GM19463 (cell line): ENCODE data around the gene DVL3.
A peak's percentile ranks its signal among the peaks of the same experiment; 100 is the strongest.
"Not testable (repeated sequence)": the region's sequence is repeated elsewhere in the genome, so short reads cannot be mapped to it uniquely, and the experiment has no call there.

Experiments
- ATAC-seq: cut with Tn5 transposase; IDR thresholded peaks from one replicate; pipeline ENCODE4 v1.9.1; 2021; ENCODE audit warnings: mild to moderate bottlenecking, moderate library complexity; ENCODE audit not compliant: unreplicated experiment

Gene DVL3

DNA sequence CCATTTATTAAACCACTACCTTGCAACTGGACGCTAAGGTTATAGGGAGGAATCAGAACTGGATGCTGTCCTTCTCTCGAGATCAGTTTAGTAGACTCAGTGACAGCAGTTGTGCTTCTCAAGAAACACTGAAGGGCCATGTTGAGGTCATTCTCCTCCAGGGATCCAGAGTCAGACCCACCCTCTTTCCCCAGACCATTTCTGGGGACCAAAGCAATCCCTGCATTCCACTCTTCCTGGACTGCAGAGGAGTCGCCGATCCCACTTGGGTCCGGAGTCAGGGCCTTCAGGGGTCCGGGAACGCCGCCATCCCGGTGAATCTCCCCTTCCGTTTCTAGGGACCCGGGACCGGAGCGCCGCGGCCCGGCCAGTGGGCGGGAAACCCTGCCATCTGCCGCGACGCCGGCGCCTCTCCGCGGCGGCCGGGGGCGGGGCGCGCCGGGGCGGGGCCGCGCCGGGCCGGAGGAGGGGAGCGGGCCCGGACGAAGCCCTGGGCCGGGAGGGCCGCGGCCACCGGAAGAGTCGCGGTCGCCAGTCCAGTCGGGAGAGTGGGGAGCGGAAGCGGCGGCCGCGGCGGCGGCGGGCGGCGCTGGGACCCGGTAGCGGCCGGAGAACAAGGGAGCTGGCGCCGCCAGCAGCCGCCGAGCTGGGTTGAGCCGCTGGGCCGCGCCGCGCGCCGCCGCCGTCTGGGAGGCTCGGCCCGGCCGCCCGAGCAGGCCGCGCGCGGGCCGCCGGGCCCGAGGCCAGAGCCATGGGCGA, at the start of gene DVL3:
DVL3 (plus strand) TSS at position 493 of the 759 bp plus-strand sequence; CDS start at position 752, 259 bp downstream.
- ATAC-seq = peak; percentile 85

DNA sequence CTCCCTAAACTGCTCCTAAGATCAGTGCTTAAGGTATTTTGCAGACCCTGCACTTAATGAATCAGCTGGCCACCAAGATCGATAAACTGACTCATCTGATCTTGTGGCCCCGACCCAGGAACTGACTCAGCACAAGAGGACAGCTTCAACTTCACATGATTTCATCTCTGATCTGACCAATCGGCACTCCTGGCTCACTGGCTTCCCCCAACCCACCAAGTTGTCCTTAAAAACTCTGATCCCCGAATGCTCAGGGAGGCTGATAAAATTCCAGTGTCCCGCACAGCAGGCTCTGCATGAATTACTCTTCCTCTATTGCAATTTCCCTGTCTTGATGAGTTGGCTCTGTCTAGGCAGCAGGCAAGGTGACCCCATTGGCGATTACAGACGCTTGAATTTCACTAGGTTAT, 44.9 kb upstream of the DVL3 start:
- no peak for ATAC-seq

DNA sequence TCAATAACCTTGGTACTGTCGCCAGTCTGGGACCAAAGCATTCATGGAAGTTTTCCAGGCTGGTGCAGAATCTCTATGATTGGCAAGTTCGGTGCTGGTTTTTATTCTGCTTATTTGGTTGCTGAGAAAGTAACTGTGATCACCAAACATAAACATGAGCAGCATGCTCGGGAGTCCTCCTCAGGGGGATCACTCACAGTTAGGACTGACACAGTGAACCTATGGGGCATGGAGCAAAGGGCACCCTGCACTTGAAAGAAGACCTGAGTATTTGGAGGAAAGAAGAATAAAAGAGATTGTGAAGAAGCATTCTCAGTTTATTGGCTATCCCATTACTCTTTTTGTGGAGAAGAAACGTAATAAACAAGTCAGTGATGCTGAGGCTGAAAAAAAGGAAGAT, 39.2 kb upstream of the DVL3 start:
- no peak for ATAC-seq

DNA sequence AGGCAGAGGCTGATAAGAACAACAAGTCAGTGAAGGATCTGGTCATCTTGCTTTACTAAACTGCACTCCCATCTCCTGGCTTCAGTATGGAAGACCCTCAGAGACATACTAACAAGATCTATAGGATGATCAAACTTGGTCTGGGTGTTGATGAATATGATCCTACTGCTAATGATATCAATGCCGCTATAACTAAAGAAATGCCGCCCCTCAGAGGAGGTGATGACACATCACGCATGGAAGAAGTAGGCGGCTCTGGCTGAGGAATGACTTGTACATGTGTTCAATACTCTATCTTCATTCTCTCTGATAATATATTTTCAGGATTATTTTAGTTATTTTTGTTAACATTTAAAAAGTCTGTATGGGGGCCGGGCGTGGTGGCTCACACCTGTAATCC, 37.5 kb upstream of the DVL3 start:
- ATAC-seq = no peak

DNA sequence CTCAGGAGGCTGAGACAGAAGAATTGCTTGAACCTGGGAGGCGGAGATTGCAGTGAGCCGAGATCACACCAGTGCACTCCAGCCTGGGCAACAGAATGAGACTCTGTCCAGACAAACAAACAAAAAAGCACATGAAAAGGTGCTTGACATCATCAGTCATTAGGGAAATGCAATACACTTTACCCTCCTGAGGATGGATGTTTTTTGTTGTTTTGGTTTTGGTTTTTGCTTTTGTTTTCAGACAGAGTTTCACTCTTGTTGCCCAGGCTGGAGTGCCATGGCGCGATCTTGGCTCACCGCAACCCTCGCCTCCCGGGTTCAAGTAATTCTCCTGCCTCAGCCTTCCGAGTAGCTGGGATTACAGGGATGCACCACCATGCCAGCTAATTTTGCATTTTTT, 34.1 kb upstream of the DVL3 start:
- ATAC-seq = not testable (repeated sequence)

DNA sequence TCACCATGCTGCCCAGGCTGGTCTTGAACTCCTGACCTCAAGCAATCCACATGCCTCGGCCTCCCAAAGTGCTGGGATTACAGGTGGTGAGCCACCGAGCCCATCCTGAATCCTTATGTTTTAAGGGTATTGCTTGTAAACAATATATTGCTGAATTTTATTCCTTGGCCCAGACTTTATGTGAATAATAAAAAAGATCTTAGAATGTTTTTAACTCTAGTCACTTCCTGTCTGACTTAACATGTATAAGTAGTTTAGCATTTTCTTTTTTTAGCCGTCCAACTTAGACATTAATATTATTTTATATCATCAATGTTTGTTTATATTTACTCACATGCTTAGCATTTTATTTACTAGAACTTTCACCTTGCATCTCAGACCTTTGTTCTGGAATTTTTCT, 29.2 kb upstream of the DVL3 start:
- no peak for ATAC-seq

DNA sequence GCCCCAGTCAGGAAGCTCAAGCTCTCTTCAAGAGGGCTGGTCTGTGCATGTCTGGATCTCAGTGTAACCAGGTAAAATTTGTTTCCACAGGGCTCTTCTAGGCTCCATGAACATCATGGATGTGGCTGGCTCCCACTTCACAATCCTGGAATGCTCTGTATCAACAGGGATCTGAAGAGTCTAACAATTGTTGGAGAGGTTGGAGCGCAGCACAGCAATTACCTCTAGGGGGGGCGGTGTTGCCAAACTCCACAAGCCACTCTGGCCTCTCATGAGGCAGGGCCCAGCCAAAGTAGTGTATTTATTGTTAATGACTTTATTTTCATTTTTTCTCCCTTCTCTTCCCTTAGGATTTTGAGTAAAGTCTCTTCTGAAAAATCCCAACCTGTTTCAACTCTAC, 26.2 kb upstream of the DVL3 start:
- ATAC-seq = no peak

DNA sequence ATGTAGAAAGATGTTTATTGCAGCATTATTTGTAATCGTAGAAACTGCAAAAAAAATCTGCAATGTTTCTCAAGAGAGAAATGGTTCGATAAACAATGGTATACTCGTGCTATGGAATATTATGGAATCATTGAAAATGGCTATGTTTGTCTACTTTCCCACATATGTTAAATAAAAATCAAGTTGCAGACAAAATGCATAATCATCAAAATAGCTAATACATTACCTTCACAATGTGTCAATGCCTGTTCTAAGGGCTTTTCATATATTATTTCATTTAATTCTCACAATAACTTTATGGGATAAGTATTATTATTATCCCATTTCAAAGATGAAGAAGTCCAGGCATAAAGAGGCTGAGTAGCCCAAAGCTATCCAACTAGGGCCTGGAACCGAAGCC, 22.2 kb upstream of the DVL3 start:
- no peak for ATAC-seq

DNA sequence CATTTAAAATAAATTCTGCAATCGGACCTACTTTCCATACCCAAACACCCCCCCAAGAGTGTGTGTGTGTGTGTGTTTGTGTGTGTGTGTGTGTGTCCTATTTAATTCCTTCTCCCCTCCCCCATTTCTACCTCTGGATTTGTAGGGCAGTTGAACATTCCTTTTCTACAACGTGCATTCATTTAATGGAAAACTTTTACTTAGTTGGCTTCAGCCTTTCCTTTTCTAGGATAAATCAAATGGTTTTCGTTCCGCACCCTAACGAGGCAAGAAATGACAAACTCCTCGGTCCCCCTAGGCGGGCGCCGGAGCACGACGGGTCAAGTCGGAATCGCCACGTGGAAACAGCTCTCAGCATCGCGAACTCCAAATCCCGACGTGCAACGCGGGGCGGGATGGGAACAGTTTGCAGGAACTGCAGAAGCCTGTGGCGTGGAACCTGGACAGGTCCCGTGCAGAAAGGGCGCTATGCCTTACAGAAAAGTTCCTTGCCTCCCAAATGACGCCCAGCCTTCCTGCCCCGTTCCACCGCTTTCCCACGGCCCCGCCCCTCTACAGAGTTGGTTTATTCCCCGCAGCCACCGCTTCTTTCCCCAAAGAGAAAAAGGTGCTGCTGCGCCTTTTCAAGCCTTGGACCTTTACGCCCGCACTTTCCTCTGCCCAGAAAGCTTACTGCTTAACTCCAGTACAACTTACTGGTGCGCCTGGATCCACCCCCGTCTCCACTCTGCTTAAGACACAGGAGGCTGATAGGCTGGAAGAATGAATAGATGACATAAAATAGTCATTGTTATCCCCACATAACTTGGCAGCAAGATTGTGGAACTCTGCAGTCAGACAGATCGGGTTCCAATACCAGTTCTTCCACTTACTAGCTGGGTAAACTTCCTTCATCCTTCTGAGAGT, 21.1 kb upstream of the DVL3 start:
- ATAC-seq = peak; percentile 43

DNA sequence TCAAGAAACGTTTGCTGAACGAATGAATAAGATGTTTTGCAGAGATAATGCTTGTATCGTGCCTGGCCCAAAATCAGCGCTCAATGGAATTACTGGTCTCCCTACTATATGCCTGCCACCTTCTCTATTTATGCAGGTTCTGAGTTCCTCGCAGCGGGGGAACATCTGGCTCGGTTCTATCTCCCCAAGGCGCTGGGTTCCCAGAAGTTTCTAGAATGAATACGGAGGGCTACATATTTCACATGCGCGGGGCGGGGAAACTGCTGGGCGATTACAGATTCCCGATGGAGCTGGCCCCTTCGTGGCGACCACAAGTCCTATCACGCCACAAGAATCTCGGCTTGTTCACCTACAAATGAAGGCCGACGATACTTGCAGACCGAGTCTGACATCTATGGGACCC, 20.4 kb upstream of the DVL3 start:
- ATAC-seq = no peak

DNA sequence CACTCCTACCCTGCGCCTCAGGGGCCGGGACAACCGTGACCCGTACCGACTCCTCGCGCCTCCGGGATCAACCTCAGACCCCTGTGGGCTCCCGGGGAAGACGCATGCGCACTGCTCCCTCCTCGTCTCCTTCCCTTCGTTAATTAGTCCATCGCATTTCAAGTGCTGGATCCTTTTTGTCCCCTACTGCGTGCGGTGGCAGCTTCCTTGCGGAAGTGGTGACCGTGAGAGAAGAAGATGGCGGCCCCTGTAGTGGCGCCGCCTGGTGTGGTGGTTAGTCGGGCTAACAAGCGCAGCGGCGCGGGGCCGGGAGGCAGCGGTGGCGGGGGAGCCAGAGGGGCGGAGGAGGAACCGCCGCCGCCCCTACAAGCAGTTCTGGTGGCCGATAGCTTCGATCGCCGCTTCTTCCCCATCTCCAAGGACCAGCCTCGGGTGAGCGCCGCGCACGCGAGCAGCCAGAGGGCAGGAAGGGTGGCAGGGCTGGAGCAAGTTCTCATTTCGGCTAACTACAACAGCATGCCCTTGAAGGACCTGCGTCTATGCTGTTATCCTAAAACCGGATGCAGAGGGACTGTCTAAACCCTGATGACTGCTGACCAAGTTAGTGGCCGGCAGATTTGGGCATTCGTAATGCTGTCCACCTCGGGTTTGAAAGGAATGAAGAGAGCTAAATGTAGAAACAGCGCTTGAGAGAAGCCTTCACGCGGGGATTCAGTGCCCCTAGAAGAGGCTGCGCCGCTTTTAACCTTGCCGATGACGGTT, 19.8 kb upstream of the DVL3 start, which contains the start of gene EIF2B5:
EIF2B5 (plus strand) TSS at position 210 of the 762 bp plus-strand sequence; CDS start at position 238, 28 bp downstream.
- peak; percentile 88 for ATAC-seq

DNA sequence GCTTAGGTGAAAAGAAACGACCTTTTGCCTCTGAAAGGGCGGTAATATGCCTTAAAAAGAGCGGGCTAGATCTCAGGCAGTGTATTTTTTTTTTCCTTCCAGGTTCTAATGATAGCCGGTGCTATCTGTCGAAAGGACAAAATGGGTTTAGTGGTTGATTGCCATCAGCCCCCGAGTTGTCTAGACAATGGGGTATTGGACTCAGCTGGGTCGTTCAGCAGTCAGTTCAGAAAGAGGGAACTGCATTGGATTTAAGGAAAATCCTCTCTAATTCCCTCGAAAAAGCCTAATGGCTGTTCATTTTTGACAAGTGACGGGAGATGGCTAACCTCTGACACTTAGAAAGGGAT, 19.3 kb upstream of the DVL3 start:
- ATAC-seq = no peak

DNA sequence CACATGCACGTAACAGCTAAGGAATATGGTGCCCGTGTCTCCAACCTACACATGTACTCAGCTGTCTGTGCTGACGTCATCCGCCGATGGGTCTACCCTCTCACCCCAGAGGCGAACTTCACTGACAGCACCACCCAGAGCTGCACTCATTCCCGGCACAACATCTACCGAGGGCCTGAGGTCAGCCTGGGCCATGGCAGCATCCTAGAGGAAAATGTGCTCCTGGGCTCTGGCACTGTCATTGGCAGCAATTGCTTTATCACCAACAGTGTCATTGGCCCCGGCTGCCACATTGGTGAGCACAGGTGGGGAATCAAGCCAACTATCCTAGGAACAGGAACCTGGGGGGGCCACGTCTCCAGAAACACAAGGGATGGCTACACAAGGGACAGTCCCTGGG, 14.7 kb upstream of the DVL3 start:
- no peak for ATAC-seq

DNA sequence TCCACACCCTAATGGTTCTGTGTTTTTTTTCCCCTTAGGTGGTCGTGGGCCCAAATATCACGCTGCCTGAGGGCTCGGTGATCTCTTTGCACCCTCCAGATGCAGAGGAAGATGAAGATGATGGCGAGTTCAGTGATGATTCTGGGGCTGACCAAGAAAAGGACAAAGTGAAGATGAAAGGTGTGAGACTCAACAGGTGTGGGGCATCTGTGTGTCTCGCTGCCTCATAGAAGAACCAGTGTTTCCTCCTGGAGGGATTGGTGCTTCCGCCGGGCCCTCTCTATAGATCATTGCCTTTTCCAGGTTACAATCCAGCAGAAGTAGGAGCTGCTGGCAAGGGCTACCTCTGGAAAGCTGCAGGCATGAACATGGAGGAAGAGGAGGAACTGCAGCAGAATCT, 13.0 kb upstream of the DVL3 start:
- ATAC-seq = no peak

DNA sequence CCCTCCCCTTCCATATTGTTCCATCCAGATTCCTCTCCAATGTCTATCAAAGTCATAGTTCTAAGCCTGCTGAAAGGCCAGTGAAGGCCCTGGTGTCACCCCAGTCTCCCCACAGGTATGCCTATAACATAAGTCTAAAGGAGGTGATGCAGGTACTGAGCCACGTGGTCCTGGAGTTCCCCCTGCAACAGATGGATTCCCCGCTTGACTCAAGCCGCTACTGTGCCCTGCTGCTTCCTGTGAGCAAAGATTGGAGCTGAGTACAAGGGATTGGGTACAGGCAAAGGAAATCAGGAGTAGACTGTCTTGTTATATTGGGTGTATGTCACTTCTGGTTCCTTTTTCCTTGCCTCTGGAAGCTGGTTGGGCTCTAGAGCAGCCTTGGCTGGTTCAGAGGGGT, 11.8 kb upstream of the DVL3 start:
- ATAC-seq = no peak

DNA sequence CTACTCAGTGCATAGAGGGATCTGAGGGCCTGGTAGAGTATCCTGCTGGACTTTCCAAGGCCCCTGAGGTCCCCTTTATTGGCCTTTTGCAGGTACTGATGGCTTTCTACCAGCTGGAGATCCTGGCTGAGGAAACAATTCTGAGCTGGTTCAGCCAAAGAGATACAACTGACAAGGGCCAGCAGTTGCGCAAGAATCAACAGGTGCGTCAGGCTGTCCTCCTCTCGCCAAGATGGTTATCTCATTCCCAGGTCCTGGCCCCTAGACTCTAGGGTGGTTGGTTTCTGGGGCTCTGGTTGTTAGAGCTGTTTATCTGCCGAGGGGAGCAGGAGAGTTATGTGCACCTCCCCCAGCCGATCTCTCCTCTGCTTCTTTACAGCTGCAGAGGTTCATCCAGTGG, 10.7 kb upstream of the DVL3 start:
- no peak for ATAC-seq

DNA sequence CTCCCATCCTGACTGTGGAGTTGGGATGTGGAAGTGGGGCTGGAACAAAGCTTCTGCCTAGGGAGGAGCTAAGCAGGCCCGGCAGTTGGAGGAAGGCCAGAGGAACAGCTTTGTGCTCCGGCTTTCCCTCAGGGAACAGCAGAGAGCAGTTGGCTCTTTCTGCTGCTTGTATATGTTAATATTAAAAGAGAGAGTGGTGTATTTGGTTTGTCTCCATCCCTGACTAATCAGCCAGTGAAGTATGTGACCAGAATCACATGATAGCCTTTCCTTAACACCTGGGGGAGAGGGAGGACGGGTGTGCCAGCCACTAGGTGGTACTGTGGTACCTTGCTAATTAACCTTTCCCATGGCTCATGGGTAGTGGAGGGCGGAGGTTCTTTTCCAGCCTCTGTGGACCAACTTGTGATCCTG, 10.1 kb upstream of the DVL3 start:
- no peak for ATAC-seq

DNA sequence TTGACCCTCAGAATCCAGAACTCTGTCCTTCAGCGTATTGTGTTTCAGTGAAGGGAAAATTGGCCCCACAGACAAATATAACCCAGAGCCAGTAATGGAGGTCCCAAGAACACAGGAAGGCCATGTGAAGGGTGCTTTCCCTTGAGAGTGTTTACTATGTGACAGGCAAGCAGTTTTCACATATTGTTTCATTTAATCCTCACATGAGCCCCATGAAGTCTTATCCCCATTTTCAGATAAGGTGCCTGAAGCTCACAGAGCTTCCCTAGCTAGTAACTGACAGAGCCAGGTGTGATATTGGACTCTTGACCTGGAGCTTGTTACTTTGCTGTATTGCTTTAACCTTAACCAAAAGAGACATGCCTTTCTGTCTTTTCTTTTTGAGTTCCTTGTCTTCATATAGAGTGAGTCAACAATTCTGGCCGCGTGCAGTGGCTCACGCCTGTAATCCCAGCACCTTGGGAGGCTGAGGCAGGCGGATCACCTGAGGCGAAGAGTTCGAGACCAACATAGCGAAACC, 9.4 kb upstream of the DVL3 start:
- ATAC-seq = no peak

DNA sequence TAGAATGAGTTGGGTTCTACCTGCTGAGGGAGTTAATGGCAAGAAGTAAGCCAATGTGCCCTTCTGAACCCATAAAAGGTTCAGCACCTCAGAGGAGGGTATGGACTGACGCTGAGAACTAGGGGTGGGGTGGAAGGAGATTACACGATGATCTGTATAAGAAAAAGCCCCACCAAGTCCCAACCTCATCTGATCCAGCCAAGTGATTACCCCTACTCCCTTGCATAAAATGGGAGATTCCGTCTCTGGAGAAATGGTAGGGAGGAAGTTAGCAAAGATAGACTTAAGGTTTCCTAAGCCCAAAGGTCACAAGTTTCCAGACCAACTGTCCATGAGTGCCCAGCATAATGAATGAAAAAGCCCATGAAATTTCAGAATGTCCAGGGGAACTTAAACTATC, 7.1 kb upstream of the DVL3 start:
- no peak for ATAC-seq

DNA sequence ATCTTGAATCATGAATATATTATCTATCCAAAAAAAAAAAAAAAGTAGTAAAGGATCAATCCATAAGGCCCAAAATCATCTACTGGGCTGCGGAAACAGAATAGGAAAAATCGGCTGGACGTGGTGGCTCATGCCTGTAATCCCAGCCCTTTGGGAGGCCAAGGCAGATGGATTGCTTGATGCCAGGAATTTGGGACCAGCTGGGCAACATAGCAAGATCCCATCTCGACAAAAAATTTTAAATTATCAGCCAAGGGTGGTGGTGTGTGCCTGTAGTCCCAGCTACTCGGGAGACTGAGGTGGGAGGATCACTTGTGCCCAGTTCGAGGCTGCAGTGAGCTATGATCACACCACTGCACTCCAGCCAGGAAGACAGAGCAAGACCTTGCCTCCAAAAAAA, 6.1 kb upstream of the DVL3 start:
- no peak for ATAC-seq

DNA sequence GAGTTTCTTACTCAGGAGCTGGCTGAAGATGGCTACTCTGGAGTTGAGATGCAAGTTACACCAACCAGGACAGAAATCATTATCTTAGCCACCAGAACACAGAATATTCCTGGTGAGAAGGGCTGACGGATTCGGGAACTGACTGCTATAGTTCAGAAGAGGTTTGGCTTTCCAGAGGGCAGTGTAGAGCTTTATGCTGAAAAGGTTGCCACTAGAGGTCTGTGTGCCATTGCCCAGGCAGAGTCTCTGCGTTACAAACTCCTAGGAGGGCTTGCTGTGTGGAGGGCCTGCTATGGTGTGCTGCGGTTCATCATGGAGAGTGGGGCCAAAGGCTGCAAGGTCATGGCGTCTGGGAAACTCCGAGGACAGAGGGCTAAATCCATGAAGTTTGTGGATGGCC, 5.4 kb upstream of the DVL3 start:
- not testable (repeated sequence) for ATAC-seq
